GM12878 (cell line): ENCODE results near the gene SPRED2. TPM values are rescaled to one million over a fixed set of nuclear protein-coding genes. Genes with fewer than 3 reads are reported as not detected.

ENCODE experiments used
- ATAC-seq: fragments of 200-7000 bp; cut with Tn5 transposase; 3 replicates; pipeline ENCODE4 v1.9.1; 2020; ENCODE audit warnings: mild to moderate bottlenecking, moderate library complexity
- BruUV-seq: library from RNA; stranded (reverse); fragments of 400-500 nt; replicated peaks from 2 replicates; lab custom pipeline; 2021; lab: Mats Ljungman, UMichigan
- CTCF ChIA-PET: fragments of 300-600 bp; sonication (Branson Sonifier 250); formaldehyde crosslinking; extraction: SDS; loops from one replicate; lab custom pipeline; 2021; ENCODE audit warnings: inconsistent platforms; lab: Yijun Ruan, JAX
- POLR2A ChIA-PET: fragments of 350-600 bp; formaldehyde crosslinking; extraction: SDS; loops from one replicate; lab custom pipeline; 2021; ENCODE audit warnings: inconsistent platforms; lab: Charles Lee
- RAD21 ChIA-PET: fragments of 300-600 bp; sonication (Branson Sonifier 250); formaldehyde crosslinking; loops from one replicate; lab custom pipeline; 2023; ENCODE audit warnings: antibody characterized with exemption; ENCODE audit not compliant: unreplicated experiment; lab: Charles Lee
- SMC1A ChIA-PET: fragments of 300-600 bp; sonication (Branson Sonifier 250); formaldehyde crosslinking; loops from one replicate; lab custom pipeline; 2023; ENCODE audit not compliant: unreplicated experiment, uncharacterized antibody; lab: Charles Lee
- DNase-seq: peaks from one replicate; pipeline ENCODE4 v3.0.0-alpha.2; 2011; ENCODE audit warnings: low read depth, low spot score
- FAIRE-seq: peaks from 3 replicates; lab custom pipeline; 2011; peaks lifted over from hg19 to GRCh38; lab: Jason Lieb, UNC
- H2AFZ ChIP-seq: 2 replicates; pipeline ENCODE4 v1.6.0; 2011; ENCODE audit warnings: low read depth, low read length, control low read depth; ENCODE audit not compliant: control insufficient read depth
- H3K27ac ChIP-seq: 2 replicates; pipeline ENCODE4 v1.5.1; 2011; ENCODE audit warnings: control low read depth; ENCODE audit not compliant: control insufficient read depth, insufficient read depth
- H3K27me3 ChIP-seq, 2 experiments: replicated peaks in 1 of 2; 2 replicates each; pipeline versions ENCODE4 v1.6.0 to v1.6.1; 2011; ENCODE audit warnings: low read length in 1 of 2; ENCODE audit not compliant: control insufficient read depth in 2 of 2, insufficient read depth in 2 of 2
- H3K36me3 ChIP-seq, 2 experiments: 2 replicates each; pipeline ENCODE4 v1.5.1; 2011; ENCODE audit warnings: low read length in 1 of 2; ENCODE audit not compliant: control insufficient read depth in 2 of 2, insufficient read depth in 2 of 2
- H3K4me1 ChIP-seq: 2 replicates; pipeline ENCODE4 v1.6.1; 2011; ENCODE audit warnings: mild to moderate bottlenecking, low read length, moderate library complexity, mixed read lengths; ENCODE audit not compliant: control insufficient read depth, insufficient read depth
- H3K4me2 ChIP-seq: 2 replicates; pipeline ENCODE4 v1.6.0; 2011; ENCODE audit warnings: control low read depth; ENCODE audit not compliant: control insufficient read depth, insufficient read depth
- H3K4me3 ChIP-seq: fragments of 200-600 bp; sonication (generic); 2 replicates; pipeline ENCODE4 v1.5.1; 2016
- H3K79me2 ChIP-seq: 2 replicates; pipeline ENCODE4 v1.6.0; 2011; ENCODE audit warnings: low read length; ENCODE audit not compliant: control insufficient read depth, insufficient read depth
- H3K9ac ChIP-seq: 2 replicates; pipeline ENCODE4 v1.8.0; 2011; ENCODE audit warnings: low read length, control low read depth, mixed read lengths; ENCODE audit not compliant: control insufficient read depth, insufficient read depth
- H3K9me3 ChIP-seq: replicated peaks from 3 replicates; pipeline ENCODE4 v1.5.1; 2011; ENCODE audit warnings: mild to moderate bottlenecking, low read length; ENCODE audit not compliant: control insufficient read depth, insufficient read depth
- H4K20me1 ChIP-seq: 2 replicates; pipeline ENCODE4 v1.6.0; 2011; ENCODE audit not compliant: control insufficient read depth, insufficient read depth
- BACH1 ChIP-seq: fragments of 450-650 bp; IDR thresholded peaks from 2 replicates; pipeline ENCODE4 v1.6.1; 2017; ENCODE audit warnings: mild to moderate bottlenecking, borderline replicate concordance
- BCL11A ChIP-seq: IDR thresholded peaks from 2 replicates; pipeline ENCODE4 v1.6.1; 2011; ENCODE audit warnings: low read depth, low read length
- BMI1 ChIP-seq: fragments of 450-650 bp; IDR thresholded peaks from 2 replicates; pipeline ENCODE4 v1.6.1; 2016; ENCODE audit warnings: mild to moderate bottlenecking, moderate library complexity, borderline replicate concordance
- CBFB ChIP-seq: IDR thresholded peaks from 2 replicates; pipeline ENCODE4 v1.6.1; 2016; ENCODE audit warnings: antibody characterized with exemption, low read depth
- E4F1 ChIP-seq: fragments of 450-650 bp; IDR thresholded peaks from 2 replicates; pipeline ENCODE4 v1.6.1; 2018; ENCODE audit warnings: borderline replicate concordance, mild to moderate bottlenecking; ENCODE audit not compliant: partially characterized antibody
- IKZF2 ChIP-seq, 2 experiments: fragments of 450-650 bp; IDR thresholded peaks; 2 replicates each; pipeline ENCODE4 v1.6.1; 2017; ENCODE audit warnings: mild to moderate bottlenecking in 2 of 2, moderate library complexity in 2 of 2
- KAT2A ChIP-seq: conservative IDR thresholded peaks from 2 replicates; pipeline ENCODE4 v1.6.1; 2011; ENCODE audit warnings: low read depth, low read length; ENCODE audit not compliant: control insufficient read depth
- KDM1A ChIP-seq: fragments of 200-600 bp; sonication (generic); IDR thresholded peaks from 2 replicates; pipeline ENCODE4 v1.6.1; 2016; ENCODE audit warnings: borderline replicate concordance
- MTA2 ChIP-seq: fragments of 450-650 bp; IDR thresholded peaks from 2 replicates; pipeline ENCODE4 v1.6.1; 2016; ENCODE audit warnings: low read depth, mild to moderate bottlenecking, moderate library complexity
- NR2C2 ChIP-seq: IDR thresholded peaks from 2 replicates; pipeline ENCODE4 v1.6.1; 2011; ENCODE audit warnings: borderline replicate concordance, low read depth; ENCODE audit not compliant: control insufficient read depth, insufficient read length
- PBX3 ChIP-seq: IDR thresholded peaks from 2 replicates; pipeline ENCODE4 v1.6.1; 2011; ENCODE audit warnings: mild to moderate bottlenecking, low read depth, low read length, moderate library complexity; ENCODE audit not compliant: insufficient replicate concordance
- RB1 ChIP-seq: fragments of 450-650 bp; formaldehyde crosslinking; IDR thresholded peaks from 2 replicates; pipeline ENCODE4 v1.6.1; 2017; ENCODE audit warnings: mild to moderate bottlenecking, borderline replicate concordance
- TCF3 ChIP-seq: IDR thresholded peaks from 2 replicates; pipeline ENCODE4 v1.6.1; 2012; ENCODE audit warnings: low read depth, mild to moderate bottlenecking, low read length, borderline replicate concordance; ENCODE audit not compliant: insufficient read depth
- USF1 ChIP-seq: IDR thresholded peaks from 2 replicates; pipeline ENCODE4 v1.6.1; 2011; ENCODE audit warnings: borderline replicate concordance, low read depth, mild to moderate bottlenecking, moderate library complexity, mixed read lengths, low read length; ENCODE audit not compliant: insufficient read depth; ENCODE audit errors: extremely low read length
- WRNIP1 ChIP-seq: IDR thresholded peaks from 2 replicates; pipeline ENCODE4 v1.6.1; 2011; ENCODE audit warnings: low read depth, low read length, improper control_type of control experiment, borderline replicate concordance
- ZBED1 ChIP-seq: IDR thresholded peaks from 2 replicates; pipeline ENCODE4 v1.6.1; 2016; ENCODE audit warnings: borderline replicate concordance
- ZNF24 ChIP-seq: fragments of 450-650 bp; IDR thresholded peaks from 2 replicates; pipeline ENCODE4 v1.6.1; 2017; ENCODE audit warnings: antibody characterized with exemption, mild to moderate bottlenecking
- WGBS: methylation state at CpG from one replicate; pipeline ENCODE4 v1.1.6; 2016; ENCODE audit warnings: low lambda C conversion rate; ENCODE audit not compliant: insufficient replicate concordance, insufficient coverage; ENCODE audit errors: missing lambda C conversion rate; 5-methylcytosine and 5-hydroxymethylcytosine counted together
- in situ Hi-C: fragments of 300-500 bp; cut with MboI; formaldehyde crosslinking; loops from 9 replicates; pipeline ENCODE4 v1.14.3; 2018; ENCODE audit warnings: mixed read lengths
- intact Hi-C: fragments of 100-400 bp; cut with micrococcal nuclease; formaldehyde crosslinking; loops from one replicate; pipeline ENCODE4 v1.14.2; 2022; ENCODE audit not compliant: unreplicated experiment
- polyA plus RNA-seq, 11 experiments: library from polyadenylated mRNA; depleted of rRNA in 4 of 11; unstranded in 6 of 11; stranded (reverse) in 5 of 11; fragments of >200 nt; fragmentation: Nextera tagmentation in 4 of 11; fragmentation: Illumina TruSeq in 1 of 11; extraction: Ambion mirVana in 4 of 11; extraction: Trizol in 1 of 11; gene quantifications; 1 replicate in 1 of 11; 2 replicates in 10 of 11; pipeline versions ENCODE4 v1.2.1 to v1.2.3, GENCODE V29; 2011 to 2016; ENCODE audit warnings: inconsistent platforms in 2 of 11, missing spikeins in 2 of 11, low read depth in 1 of 11
- total RNA-seq, 4 experiments: library from RNA; depleted of rRNA in 3 of 4; stranded (reverse); fragments of >200 nt in 3 of 4; fragmentation: Illumina TruSeq in 1 of 4; extraction: Trizol in 1 of 4; gene quantifications; 2 replicates each; pipeline versions ENCODE4 v1.2.1 to v1.2.3, GENCODE V29; 2013 to 2021

SPRED2 gene
- total and polyA plus RNA-seq, 10 of the 15 experiments (the other 5 are each of a cell fraction or from before 2014, with no cell fraction given), result 3.0 to 23.9 (median 9.7) TPM

- Histone ChIP-seq H3K9ac (no peak overlapping the region), H3K4me2 (peak overlapping the region; percentile 6; the same call in 1 of the 2 replicates), H3K27me3 (no peaks in the 10 kb centered on the region), H3K4me1 (peaks cover 51% of the 10 kb centered on the region), H3K4me3 (no peak overlapping the region), H3K9me3 (no peaks in the 10 kb centered on the region), H3K27ac (no peak overlapping the region), H3K79me2 (peaks cover 7% of the 10 kb centered on the region), H3K36me3 (no peaks in the 10 kb centered on the region), H4K20me1 (no peaks in the 10 kb centered on the region), H2AFZ (no peak overlapping the region)
- ChIA-PET SMC1A (interaction anchor here (0.7 to 3.1 kb wide), 21 partner anchors 8 to 122 kb away, joined by 3 to 21 read pairs (median 4); no protein-coding TSS in a partner anchor), POLR2A (interaction anchor here (0.6 to 3.1 kb wide), 14 partner anchors 8 to 257 kb away, joined by 3 to 19 read pairs (median 4); no protein-coding TSS in a partner anchor), RAD21 (interaction anchor here (0.6 to 3.4 kb wide), 16 partner anchors 8 to 85 kb away, joined by 3 to 20 read pairs (median 3); no protein-coding TSS in a partner anchor), CTCF (interaction anchor here (0.6 to 1.8 kb wide), 5 partner anchors 9 to 33 kb away, joined by 3 to 8 read pairs (median 3); no protein-coding TSS in a partner anchor)
- 44% methylated on average over 2 of the region's 2 CpGs for WGBS
- DNase-seq (no peak), FAIRE-seq (no peak), ATAC-seq (peak; percentile 87)
- in situ Hi-C loops (no loop called here), intact Hi-C loops (loop anchor here (10.0 kb wide), 1 partner anchor 462 kb away; no protein-coding TSS in a partner anchor)
- no TSS peak for BruUV-seq
- TF ChIP-seq KDM1A (no peak), ZBED1 (no peak), WRNIP1 (no peak), KAT2A (no peak), BMI1 (no peak), ZNF24 (peak; percentile 74), E4F1 (no peak), IKZF2 (IDR thresholded peaks at IDR 0.05) (peak; percentile 59 to 75; a peak in 2 of 4 replicates), MTA2 (peak; percentile 90), PBX3 (peak; percentile 3), BACH1 (no peak), USF1 (no peak), CBFB (peak; percentile 65; the same call in 1 of the 2 replicates), RB1 (no peak), NR2C2 (no peak), TCF3 (no peak), BCL11A (peak; percentile 76)
Measured at GRCh38 chr2:65397122-65397521, 35.3 kb downstream of the SPRED2 start.
